ENCODE data around the gene PDS5B.

GRCh38 chr13:32594157-32594738, 8.0 kb downstream of the PDS5B start:
- no peak for TF ChIP-seq CTCF (IDR thresholded peaks at IDR 0.05; ENCODE audit: low read depth, low read length, poor library complexity, severe bottlenecking)
- TF ChIP-seq EZH2phosphoT487 (IDR thresholded peaks at IDR 0.05; ENCODE audit: borderline replicate concordance, low read length): no peak

Measured in DOHH2 (cell line).